HG03139 (cell line): ENCODE measurements around the gene TTN.

Experiments used
- ATAC-seq: cut with Tn5 transposase; IDR thresholded peaks from one replicate; pipeline ENCODE4 v1.9.1; 2021; ENCODE audit not compliant: unreplicated experiment

TTN gene

DNA sequence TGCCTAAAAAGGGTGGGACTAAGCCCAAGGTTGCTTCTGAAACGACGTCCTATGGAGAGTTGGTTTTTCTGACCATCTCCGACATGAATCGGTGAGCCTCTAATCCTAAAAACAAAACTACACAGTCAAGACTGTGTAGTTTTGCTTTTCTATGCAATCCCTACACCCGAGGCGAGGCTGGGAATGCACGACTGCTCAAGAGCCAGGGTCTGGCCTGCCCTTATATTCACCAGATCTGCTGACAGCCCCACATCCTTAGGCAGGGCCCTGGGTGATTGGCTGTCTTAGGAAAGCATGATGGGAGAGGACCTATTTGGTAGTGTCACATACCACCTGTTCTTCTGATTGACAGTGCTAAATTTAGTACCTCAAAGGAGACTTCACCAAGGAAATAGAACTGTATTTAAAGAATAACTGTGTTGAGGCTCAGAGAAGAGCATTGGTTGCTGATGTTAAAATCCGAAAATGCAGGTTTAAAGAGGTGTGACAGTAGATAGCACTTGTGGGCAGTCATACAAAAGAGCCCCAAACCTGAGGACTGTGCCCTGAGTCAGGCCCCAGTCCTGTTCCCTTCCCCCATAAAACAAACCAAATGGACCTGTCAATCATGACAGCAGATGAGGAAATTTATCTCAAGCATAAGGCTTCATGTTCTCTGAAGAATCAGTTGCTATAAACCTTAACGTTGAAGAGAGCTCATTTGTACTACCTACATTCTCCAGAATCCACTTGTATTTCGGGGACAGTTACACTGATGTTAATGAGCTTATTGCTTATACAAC is at the start of gene TTN:
TTN (minus strand) TSS at position 197 of the 782 bp plus-strand sequence. CDS start 2,781 bp downstream, outside the sequence.
- no peak for ATAC-seq

- ATAC-seq = no peak
Observed at GRCh38 chr2:178855151-178855550, 47.9 kb upstream of the TTN start.

DNA sequence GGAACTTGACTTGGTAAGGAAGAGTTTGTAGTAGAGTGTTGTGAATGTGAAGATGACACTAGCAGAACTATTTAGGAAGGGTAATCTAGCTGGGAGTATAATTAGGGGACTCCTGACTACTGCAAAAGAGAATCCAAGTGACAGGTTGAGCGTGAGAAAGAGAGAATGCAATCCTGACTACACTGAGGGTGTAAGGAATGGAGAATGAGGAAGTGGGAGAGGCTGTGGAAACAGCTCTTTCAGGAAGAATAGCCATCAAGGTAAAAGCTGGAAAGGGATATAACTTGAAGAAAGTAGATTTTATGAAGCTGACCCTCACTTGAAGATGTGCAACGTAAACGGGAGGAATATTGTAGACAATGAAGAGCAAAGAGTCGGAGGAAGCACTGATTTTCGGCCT is 41.1 kb upstream of the TTN start:
- ATAC-seq = no peak

DNA sequence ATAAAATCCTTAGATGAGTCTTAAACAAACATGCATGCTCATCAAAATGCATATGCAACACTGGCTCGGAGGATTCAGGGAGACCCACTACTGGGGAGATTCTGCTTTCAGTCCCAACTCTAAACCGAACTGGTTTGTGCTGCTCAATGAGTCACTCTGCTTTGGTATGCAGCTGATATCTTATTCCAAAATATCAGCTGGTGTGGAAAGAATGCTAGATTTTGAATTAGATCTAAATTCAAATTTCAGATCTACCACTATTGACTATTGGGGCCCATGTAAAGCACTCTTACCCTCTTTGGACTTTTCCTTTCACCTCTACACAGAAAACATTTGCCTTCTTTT is 39.2 kb upstream of the TTN start:
- no peak for ATAC-seq

DNA sequence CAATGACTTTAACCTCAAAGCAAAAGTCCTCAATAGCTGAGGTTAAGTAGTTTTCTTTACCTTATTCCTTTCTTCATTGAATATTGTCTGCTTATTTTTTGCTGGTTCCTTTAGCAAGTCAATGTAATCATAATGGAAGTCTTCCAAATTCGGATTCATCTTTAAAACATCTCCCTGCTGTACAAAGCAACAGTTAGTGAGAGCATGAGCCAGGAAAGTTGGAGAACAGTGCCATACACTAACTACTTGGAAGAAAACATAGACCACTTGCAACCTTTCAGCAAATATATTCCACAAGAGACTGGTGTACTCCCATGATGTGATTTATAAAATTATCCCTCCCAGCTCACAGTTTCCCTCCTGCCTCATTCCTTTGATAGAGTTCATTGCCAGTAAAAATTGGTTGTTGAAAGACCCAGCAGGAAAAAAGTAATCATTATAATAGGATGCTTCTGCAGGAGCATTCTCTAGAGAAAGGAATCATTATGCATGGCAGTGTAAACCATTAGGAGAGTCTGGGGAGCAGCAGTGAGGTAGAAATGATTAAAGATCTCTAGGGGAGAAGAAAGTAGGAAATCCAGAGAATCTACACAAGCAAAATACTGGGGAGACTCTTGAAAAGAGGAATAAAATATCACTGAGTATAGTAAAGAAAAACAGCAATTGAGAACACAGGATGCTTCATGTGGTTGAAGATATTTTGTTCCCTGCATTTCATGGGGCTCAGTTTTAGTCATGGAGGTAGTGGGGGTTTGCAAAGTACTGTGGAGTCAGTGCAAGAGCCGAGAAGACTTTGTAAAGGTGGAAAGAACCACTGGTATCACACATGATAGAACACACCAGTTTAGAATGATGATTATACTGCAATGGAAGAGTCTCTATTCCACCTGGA is 38.6 kb upstream of the TTN start:
- no peak for ATAC-seq

DNA sequence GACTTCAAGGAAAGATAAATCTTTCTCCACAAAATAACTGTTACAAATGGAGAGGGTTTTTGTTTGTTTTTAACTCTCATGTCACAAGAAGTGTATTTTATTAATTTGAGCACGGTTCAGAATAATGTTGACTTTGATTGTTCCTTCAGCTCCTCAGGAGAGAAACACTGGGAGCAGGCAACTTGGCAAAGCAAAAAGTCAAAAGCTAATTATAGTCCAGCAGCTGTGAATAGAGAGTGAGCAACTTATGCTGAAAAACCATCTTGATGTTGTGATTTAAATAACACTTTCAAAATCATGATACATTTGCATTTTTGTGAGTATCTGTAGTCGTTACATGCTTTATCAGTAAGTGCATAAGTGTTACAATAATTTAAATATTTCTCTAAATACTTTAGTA is 37.5 kb upstream of the TTN start:
- no peak for ATAC-seq

DNA sequence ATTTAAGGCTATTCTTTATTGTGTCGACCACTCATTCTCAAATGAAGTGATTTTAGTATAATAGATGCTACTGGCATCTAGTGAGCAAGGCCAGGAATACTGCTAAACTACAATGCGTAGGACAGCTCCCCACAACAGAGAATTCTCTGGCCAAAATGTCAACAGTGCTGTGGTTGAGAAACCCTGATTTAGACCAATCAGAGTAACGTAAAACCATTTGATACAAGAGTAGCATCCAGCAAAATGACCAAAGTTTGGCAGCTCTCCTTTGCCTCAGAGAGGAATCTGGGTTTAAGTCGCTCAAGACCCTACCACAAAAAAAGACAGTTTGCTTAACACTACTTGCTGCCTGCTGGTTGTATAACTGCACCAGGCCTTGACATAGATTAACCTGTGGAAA is 37.0 kb upstream of the TTN start:
- no peak for ATAC-seq

DNA sequence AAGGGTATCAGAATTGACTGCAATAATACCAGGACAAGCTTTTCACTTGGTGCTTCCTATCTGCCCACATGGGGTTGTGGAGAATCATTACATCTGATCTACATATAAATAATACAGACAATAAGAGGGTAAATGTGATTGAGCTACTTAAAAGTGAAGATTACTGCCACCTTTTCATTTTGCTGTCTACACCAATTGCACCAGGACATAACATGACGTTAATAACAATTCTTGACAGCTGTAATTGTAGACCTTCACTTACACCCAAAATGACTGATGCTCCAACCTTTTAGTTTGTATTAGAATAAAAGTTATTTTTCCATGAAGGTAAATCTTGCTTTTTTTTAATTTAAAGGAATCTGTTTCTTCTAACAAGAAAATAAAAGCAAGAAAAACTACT is 36.5 kb upstream of the TTN start:
- no peak for ATAC-seq

- no peak for ATAC-seq
Observed at GRCh38 chr2:178836807-178837206, 29.6 kb upstream of the TTN start.

- no peak for ATAC-seq
Observed at GRCh38 chr2:178834086-178834485, 26.9 kb upstream of the TTN start.

DNA sequence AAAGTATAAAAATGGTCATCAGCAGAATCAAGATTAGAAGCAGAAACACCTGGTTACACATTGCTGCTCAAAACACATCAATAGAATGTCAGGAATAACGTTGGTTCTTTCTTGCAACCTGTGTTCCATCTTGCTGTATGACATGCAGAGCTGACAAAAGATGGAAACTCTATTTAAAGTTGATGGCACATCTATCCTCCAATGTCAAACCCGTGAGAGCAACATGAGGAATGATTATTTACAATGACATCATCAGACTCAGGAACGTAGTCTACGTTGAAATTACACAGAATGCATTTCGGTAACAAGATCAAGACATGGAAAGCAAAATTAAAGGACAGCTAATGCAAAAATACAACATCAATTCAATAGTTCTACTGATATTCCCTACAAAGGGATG is 26.2 kb upstream of the TTN start:
- ATAC-seq = no peak

GRCh38 chr2:178830451-178830850 is 23.2 kb upstream of the TTN start:
- no peak for ATAC-seq

DNA sequence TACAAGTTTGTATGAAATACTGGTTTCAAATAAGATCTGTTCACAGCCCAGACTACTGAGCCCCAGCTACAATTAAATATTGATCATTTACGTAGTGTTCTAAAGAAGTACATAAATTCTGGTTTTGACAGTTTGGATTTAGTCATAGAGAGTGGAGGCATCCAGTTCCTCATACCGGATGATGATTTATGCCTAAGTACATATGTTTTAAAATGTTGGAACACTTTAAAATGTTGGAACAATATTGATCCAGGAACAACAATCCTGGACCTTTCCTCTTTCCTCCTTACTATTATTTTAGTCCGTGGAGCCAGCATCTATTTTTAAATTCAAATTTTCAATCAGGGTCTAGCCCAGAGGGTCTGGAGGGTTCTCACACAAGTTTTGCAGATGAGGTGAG is 22.8 kb upstream of the TTN start:
- ATAC-seq = no peak

- no peak for ATAC-seq
Observed at GRCh38 chr2:178829299-178829960, 22.2 kb upstream of the TTN start.

DNA sequence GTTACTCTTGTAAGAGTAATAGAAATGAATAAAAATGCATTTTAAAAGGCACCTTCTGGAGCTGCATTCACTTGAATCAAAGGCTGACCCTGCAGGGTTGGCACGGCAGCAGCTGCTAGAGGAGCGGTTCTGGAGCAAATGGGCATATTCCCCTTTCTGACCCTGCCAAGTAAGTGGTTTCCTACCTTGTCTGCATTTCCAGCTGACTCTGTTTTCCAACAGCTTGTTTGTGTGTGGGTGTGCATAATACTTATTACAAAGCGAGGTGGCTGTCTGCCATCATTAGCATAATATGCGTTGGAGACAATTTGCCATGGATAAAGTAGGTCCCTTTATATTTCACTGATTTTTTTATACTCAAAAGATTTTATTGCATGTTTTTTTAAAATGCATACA is 21.3 kb upstream of the TTN start:
- no peak for ATAC-seq

DNA sequence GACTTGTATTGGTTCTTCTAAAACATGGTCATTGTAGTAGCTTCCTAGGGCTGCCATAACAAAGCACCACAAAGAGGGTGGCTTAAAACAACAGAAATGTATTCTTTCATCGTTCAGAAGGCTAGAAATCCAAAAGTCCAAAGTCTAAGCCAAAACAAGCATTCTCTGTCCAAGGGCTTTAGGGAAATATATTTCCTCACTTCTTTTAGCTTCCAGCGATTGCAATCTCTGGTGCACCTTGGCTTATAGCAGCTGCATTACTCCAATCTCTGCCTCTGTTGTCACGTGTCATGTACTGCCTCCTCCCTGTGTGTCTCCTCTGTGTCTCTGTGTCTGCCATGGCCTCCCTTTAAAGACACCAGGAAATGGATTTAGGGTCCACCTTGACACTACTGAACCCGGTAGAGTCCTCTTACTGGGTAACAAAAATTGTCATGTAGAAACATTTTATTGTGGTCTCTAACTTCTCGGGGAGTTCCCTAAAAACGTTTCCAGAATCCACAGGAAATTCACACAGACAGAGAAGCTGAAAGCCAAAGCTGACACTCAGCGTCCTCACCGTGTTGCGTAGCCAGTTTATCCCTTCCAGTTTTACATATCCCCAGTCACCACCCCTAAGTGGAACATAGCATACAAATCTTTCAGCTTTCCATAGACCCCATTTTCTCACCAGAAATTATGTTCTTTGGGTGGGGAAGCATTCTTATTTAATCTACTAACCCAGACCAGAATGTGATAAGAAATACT is 20.7 kb upstream of the TTN start:
- ATAC-seq = no peak

DNA sequence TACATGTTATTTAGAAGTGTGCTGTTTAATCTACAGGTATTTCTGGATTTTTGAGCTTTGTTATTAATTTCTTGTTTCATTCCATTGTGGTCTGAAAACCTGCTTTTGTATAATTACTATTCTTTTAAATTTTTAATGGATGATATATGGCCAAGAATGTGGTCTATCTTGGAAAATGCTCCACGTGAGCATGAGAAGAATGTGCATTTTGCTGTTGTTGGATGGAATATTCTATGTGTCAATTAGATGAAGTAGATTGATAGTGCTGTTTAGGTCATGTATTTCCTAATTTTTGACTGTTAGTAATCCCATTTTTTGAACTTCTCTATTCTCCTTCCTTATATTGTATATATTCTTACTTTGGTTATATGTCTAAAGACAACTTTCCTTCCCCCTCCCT is 19.9 kb upstream of the TTN start:
- no peak for ATAC-seq

GRCh38 chr2:178825183-178825582 is 18.0 kb upstream of the TTN start:
- ATAC-seq = no peak

GRCh38 chr2:178824181-178824580 is 17.0 kb upstream of the TTN start:
- ATAC-seq = no peak

- ATAC-seq = peak; percentile 79
Observed at GRCh38 chr2:178819992-178820391, 12.8 kb upstream of the TTN start.
